Adrenal gland (tissue), 12 donors: ENCODE measurements around the gene C1QTNF12. TPM values are rescaled to one million over a fixed set of nuclear protein-coding genes. Genes with fewer than 3 reads are reported as not detected.
"Not testable (repeated sequence)": the region's sequence is repeated elsewhere in the genome, so short reads cannot be mapped to it uniquely, and the experiment has no call there.

Experiments
- DNase-seq, 7 donors: peaks; one replicate each; pipeline ENCODE4 v3.0.0-alpha.2; 2019 to 2020
- H3K27ac ChIP-seq, 5 donors: fragments of 200-600 bp; sonication (generic) in 4 of 5; 1 replicate in 3 of 5; 2 replicates in 2 of 5; pipeline versions ENCODE4 v1.5.1 to v1.8.0; 2016 to 2020; ENCODE audit warnings: mild to moderate bottlenecking in 1 of 5
- H3K27me3 ChIP-seq: fragments of 200-600 bp; 2 replicates; pipeline ENCODE4 v1.8.0; 2021
- H3K36me3 ChIP-seq, 2 donors: fragments of 200-600 bp; replicated peaks in 1 of 2; 1 replicate in 1 of 2; 2 replicates in 1 of 2; pipeline versions ENCODE4 v1.5.1 to v1.8.0; 2018 to 2022
- H3K4me1 ChIP-seq, 2 donors: fragments of 200-600 bp; replicated peaks in 1 of 2; 1 replicate in 1 of 2; 2 replicates in 1 of 2; pipeline versions ENCODE4 v1.5.1 to v1.8.0; 2018 to 2021
- H3K4me3 ChIP-seq, 4 donors: fragments of 200-600 bp; sonication (generic) in 3 of 4; one replicate each; pipeline ENCODE4 v1.5.1; 2016 to 2018
- H3K9me3 ChIP-seq, 3 donors: fragments of 200-600 bp; sonication (generic) in 1 of 3; replicated peaks in 1 of 3; 1 replicate in 2 of 3; 2 replicates in 1 of 3; pipeline versions ENCODE4 v1.5.1 to v1.8.0; 2016 to 2021
- CTCF ChIP-seq, 6 experiments: fragments of 450-650 bp in 4 of 6; fragments of 200-600 bp in 2 of 6; sonication (generic) in 1 of 6; IDR thresholded peaks; 1 replicate in 5 of 6; 2 replicates in 1 of 6; pipeline versions ENCODE4 v1.5.1 to v1.8.0; 2016 to 2021; ENCODE audit warnings: antibody characterized with exemption in 6 of 6, mild to moderate bottlenecking in 2 of 6, moderate library complexity in 1 of 6
- POLR2A ChIP-seq, 2 donors: fragments of 450-650 bp; IDR thresholded peaks; one replicate each; pipeline ENCODE4 v1.6.1; 2017; ENCODE audit warnings: antibody characterized with exemption in 2 of 2, mild to moderate bottlenecking in 2 of 2, moderate library complexity in 1 of 2
- WGBS, 4 donors: extraction: QIAGEN DNeasy Blood & Tissue Kit in 2 of 4; methylation state at CpG; one replicate each; pipeline versions ENCODE4 v1.1.5 to v1.1.7; 2013 to 2017; 5-methylcytosine and 5-hydroxymethylcytosine counted together
- intact Hi-C, 2 donors: fragments of 100-400 bp; cut with DNase I; formaldehyde crosslinking; loops; one replicate each; pipeline versions ENCODE4 v1.14.1 to v1.15.0; 2022 to 2023
- polyA plus RNA-seq, 3 donors: library from polyadenylated mRNA; stranded (reverse); fragments of 200-250 nt in 2 of 3; fragments of 350-450 nt in 1 of 3; fragmentation: Illumina TruSeq in 1 of 3; extraction: RNeasy Lipid Tissue Mini Kit (QIAGEN cat#74804) in 1 of 3; gene quantifications; one replicate each; pipeline ENCODE4 v1.2.3, GENCODE V29; 2013 to 2014
- total RNA-seq, 9 donors: library from RNA; depleted of rRNA in 4 of 9; stranded (reverse); fragments of >200 nt in 4 of 9; fragments of 120-200 nt in 1 of 9; fragmentation: NEBNext Ultra II Directional in 1 of 9; extraction: Animal tissue kit (Norgen Biotek cat#: 25700) in 1 of 9; gene quantifications; one replicate each; pipeline versions ENCODE4 v1.1.0 to v1.2.4, GENCODE V29; 2013 to 2023
- donor health status: healthy with polysubstance abuse.
- donor health status: Bipolar disorder and iron deficiency.
- donor health status: DM: yes; HTN: yes; CAD: no.
- donor health status: DM: no; HTN: no; CAD: no.
- donor health status: DM: no; HTN: no; CAD: no.
- donor health status: DM: yes; HTN: yes; CAD: no.

Gene C1QTNF12
- total and polyA plus RNA-seq, 12 donors, result 0.28 to 4.3 (median 1.3) TPM; not detected in 3

GRCh38 chr1:1253972-1254666 is 7.6 kb upstream of the C1QTNF12 start:
- DNase-seq, result no peak
- Histone ChIP-seq H3K9me3 (no peaks in the 10 kb centered on the region), H3K27ac (no peak overlapping the region), H3K4me3 (no peak overlapping the region), H3K27me3 (no peaks in the 10 kb centered on the region), H3K36me3 (peaks cover 0 to 51% of the 10 kb centered on the region in 2 donors), H3K4me1 (no peaks in the 10 kb centered on the region)
- WGBS, 4 donors, result 92 to 97% (median 94%) methylated on average over 26 to 50 of the region's 50 CpGs
- intact Hi-C loops, result no loop called here
- no peak for TF ChIP-seq POLR2A (IDR thresholded peaks at IDR 0.05)
- no peak for TF ChIP-seq CTCF (IDR thresholded peaks at IDR 0.05)

- Histone ChIP-seq H3K27ac (no peak overlapping the region), H3K36me3 (peaks cover 0 to 45% of the 10 kb centered on the region in 2 donors), H3K4me1 (no peaks in the 10 kb centered on the region), H3K4me3 (no peak overlapping the region), H3K27me3 (no peaks in the 10 kb centered on the region), H3K9me3 (no peaks in the 10 kb centered on the region)
- no peak for DNase-seq
- TF ChIP-seq POLR2A (IDR thresholded peaks at IDR 0.05) (no peak), CTCF (IDR thresholded peaks at IDR 0.05) (no peak)
- intact Hi-C loops, result no loop called here
- 75 to 96% (median 93%) methylated on average over 4 to 12 of the region's 12 CpGs for WGBS, 4 donors
These were observed 6.8 kb upstream of the C1QTNF12 start for GRCh38 chr1:1253314-1253713.

- Histone ChIP-seq H3K36me3 (peaks cover 0 to 33% of the 10 kb centered on the region in 2 donors), H3K9me3 (no peaks in the 10 kb centered on the region), H3K4me1 (no peaks in the 10 kb centered on the region), H3K27me3 (peaks cover 8% of the 10 kb centered on the region), H3K27ac (no peak overlapping the region), H3K4me3 (no peak overlapping the region)
- no peak for TF ChIP-seq CTCF (IDR thresholded peaks at IDR 0.05)
- no peak for TF ChIP-seq POLR2A (IDR thresholded peaks at IDR 0.05)
- intact Hi-C loops, result no loop called here
- DNase-seq, result no peak
- WGBS, 4 donors, result 71 to 83% (median 76%) methylated on average over 6 to 16 of the region's 16 CpGs
These were observed 4.3 kb upstream of the C1QTNF12 start for GRCh38 chr1:1250786-1251284.

GRCh38 chr1:1248009-1248913 is 1.7 kb upstream of the C1QTNF12 start:
- peaks cover 13% of the 10 kb centered on the region for H3K27me3 ChIP-seq
- H3K4me1 ChIP-seq, H3K27ac ChIP-seq, H3K4me3 ChIP-seq, H3K36me3 ChIP-seq, intact Hi-C loops, DNase-seq, H3K9me3 ChIP-seq: not testable (repeated sequence)
- 79 to 93% (median 90%) methylated on average over 3 to 21 of the region's 21 CpGs for WGBS, 4 donors
